ENCODE measurements around the gene MVB12B. TPM values are rescaled to one million over a fixed set of nuclear protein-coding genes. Genes with fewer than 3 reads are reported as not detected.

Gene MVB12B
- total and polyA plus RNA-seq, 2 of the 8 experiments (the other 6 are each of a cell fraction or from before 2014, with no cell fraction given): 2.6 to 5.0 TPM

DNA sequence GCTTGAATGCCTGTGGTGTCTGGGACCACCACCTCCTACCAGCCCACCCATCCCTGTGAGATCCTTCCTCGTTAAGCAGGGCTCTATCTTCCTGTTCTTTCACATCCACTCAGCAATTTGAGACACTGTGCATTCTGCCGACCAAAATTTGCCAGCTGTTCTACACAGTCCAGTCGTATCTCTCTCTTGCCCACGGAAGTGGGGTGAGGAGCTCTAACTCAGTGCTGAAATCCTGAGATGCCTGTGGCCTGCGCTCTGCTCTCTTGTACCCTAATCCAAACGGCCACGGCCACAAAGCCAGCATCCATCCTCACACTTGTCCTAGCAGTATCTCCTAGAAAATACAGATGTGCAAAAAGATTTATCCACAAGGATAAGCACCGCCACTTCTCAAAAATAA lies 97.9 kb downstream of the MVB12B start:
- Histone ChIP-seq H2AK5ac (ENCODE audit: low read depth, low read length) (no peak overlapping the region), H3K4ac (replicated peaks; ENCODE audit: insufficient read length, low read depth, low read length) (no peak overlapping the region), H3K18ac (ENCODE audit: extremely low read depth, low read length) (no peak overlapping the region), H3K79me2 (ENCODE audit: control insufficient read depth in 1 of 2, insufficient read depth in 2 of 2, low read length in 2 of 2) (no peaks in the 10 kb centered on the region), H4K20me1 (replicated peaks in 1 of 2; ENCODE audit: control insufficient read depth in 1 of 2, insufficient read depth in 2 of 2, low read length in 2 of 2) (no peaks in the 10 kb centered on the region), H2BK120ac (replicated peaks; ENCODE audit: low read depth, low read length) (no peak overlapping the region), H3K27me3 (replicated peaks in 1 of 4; ENCODE audit: control insufficient read depth in 3 of 4, extremely low read depth in 1 of 4, insufficient read depth in 3 of 4, low read length in 3 of 4) (no peaks in the 10 kb centered on the region; a peak in 2 of 7 replicates), H2BK15ac (ENCODE audit: low read length) (no peak overlapping the region), H3K56ac (replicated peaks; ENCODE audit: insufficient read length, low read depth, low read length) (no peak overlapping the region), H3K9ac (replicated peaks in 1 of 4; ENCODE audit: extremely low read depth in 1 of 4, low read depth in 3 of 4, low read length in 3 of 4) (no peak overlapping the region), H2BK5ac (ENCODE audit: low read depth, low read length) (no peak overlapping the region; the same call in 1 of the 2 replicates), H3K36me3 (ENCODE audit: control insufficient read depth in 2 of 4, insufficient read depth in 4 of 4, low read length in 3 of 4) (no peaks in the 10 kb centered on the region), H3K23ac (ENCODE audit: insufficient read length) (no peak overlapping the region), H3K4me3 (ENCODE audit: extremely low read depth in 1 of 4, insufficient read depth in 2 of 4, low read depth in 3 of 4, low read length in 4 of 4) (no peak overlapping the region), H2BK20ac (ENCODE audit: low read length) (no peak overlapping the region), H4K91ac (replicated peaks; ENCODE audit: insufficient read length, low read length) (no peak overlapping the region), H4K8ac (ENCODE audit: extremely low read depth, insufficient read depth, low read length) (no peak overlapping the region), H2BK12ac (ENCODE audit: low read depth, low read length) (no peak overlapping the region), H3K79me1 (ENCODE audit: low read depth, low read length) (no peaks in the 10 kb centered on the region), H3K4me2 (ENCODE audit: insufficient read depth in 1 of 2, low read depth in 2 of 2, low read length in 2 of 2) (no peak overlapping the region), H3K4me1 (replicated peaks in 1 of 4; ENCODE audit: control insufficient read depth in 3 of 4, insufficient read depth in 4 of 4, low read length in 3 of 4) (peaks cover 11 to 16% (median 14%) of the 10 kb centered on the region in 4 experiments), H4K5ac (ENCODE audit: insufficient read length, low read depth, low read length) (no peak overlapping the region), H3K14ac (ENCODE audit: insufficient read length) (no peak overlapping the region), H3K23me2 (ENCODE audit: low read depth, low read length) (no peaks in the 10 kb centered on the region), H2AFZ (ENCODE audit: low read length) (no peak overlapping the region), H3K27ac (ENCODE audit: low read depth, low read length) (no peak overlapping the region), H3K9me3 (ENCODE audit: insufficient read depth in 2 of 2, low read depth in 1 of 2, low read length in 1 of 2) (no peaks in the 10 kb centered on the region)
- WGBS, 2 experiments (ENCODE audit: extremely low coverage in 1 of 2, insufficient coverage in 1 of 2, insufficient read length in 1 of 2, insufficient replicate concordance in 2 of 2, low coverage in 1 of 2, low lambda C conversion rate in 2 of 2, missing lambda C conversion rate in 1 of 2): 86% methylated on average over 8 of the region's 8 CpGs; no CpG with 5 or more reads in 1 of the 2 experiments
- TF ChIP-seq SIRT6 (IDR thresholded peaks at IDR 0.05; ENCODE audit: low read length) (no peak), PHF8 (conservative IDR thresholded peaks at IDR 0.05; ENCODE audit: low read depth, low read length) (no peak), NANOG (IDR thresholded peaks at IDR 0.05; ENCODE audit: insufficient read depth, low read depth, low read length, poor library complexity, severe bottlenecking) (no peak), RXRA (IDR thresholded peaks at IDR 0.05; ENCODE audit: insufficient read depth, low read depth, low read length) (no peak), POU5F1 (IDR thresholded peaks at IDR 0.05; ENCODE audit: low read depth, low read length) (no peak), SP2 (IDR thresholded peaks at IDR 0.05; ENCODE audit: low read length) (no peak), SIN3A (conservative IDR thresholded peaks at IDR 0.05 in 1 of 2, IDR thresholded peaks at IDR 0.05 in 1 of 2; ENCODE audit: low read depth in 1 of 2, low read length in 2 of 2) (no peak), KDM5A (IDR thresholded peaks at IDR 0.05; ENCODE audit: low read length) (no peak), TAF7 (optimal IDR thresholded peaks at IDR 0.05; ENCODE audit: borderline replicate concordance, low read depth, low read length) (no peak), POLR2A (IDR thresholded peaks at IDR 0.05; ENCODE audit: control extremely low read depth in 1 of 2, low read depth in 2 of 2, low read length in 2 of 2) (no peak)
- TF ChIP-seq, protein P1, sequence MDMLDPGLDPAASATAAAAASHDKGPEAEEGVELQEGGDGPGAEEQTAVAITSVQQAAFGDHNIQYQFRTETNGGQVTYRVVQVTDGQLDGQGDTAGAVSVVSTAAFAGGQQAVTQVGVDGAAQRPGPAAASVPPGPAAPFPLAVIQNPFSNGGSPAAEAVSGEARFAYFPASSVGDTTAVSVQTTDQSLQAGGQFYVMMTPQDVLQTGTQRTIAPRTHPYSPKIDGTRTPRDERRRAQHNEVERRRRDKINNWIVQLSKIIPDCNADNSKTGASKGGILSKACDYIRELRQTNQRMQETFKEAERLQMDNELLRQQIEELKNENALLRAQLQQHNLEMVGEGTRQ (IDR thresholded peaks at IDR 0.05; ENCODE audit: low read length): no peak
- DNase-seq (ENCODE audit: low read depth in 1 of 2, low spot score in 2 of 2) (no peak), FAIRE-seq (no peak)
- POLR2A ChIA-PET (ENCODE audit: partially characterized antibody): interaction anchor here (1.2 kb wide), 1 partner anchor 12 kb away, joined by 3 read pairs; no protein-coding TSS in a partner anchor
- CTCF ChIA-PET (ENCODE audit: partially characterized antibody): interaction anchor here (0.5 to 1.1 kb wide), 2 partner anchors 14 to 41 kb away, joined by 3 read pairs; no protein-coding TSS in a partner anchor
